ENCODE results near the gene CGB1. TPM values are rescaled to one million over a fixed set of nuclear protein-coding genes. Genes with fewer than 3 reads are reported as not detected.

CGB1 gene
- total RNA-seq, 1 experiment from 2014 or later: not detected

DNA sequence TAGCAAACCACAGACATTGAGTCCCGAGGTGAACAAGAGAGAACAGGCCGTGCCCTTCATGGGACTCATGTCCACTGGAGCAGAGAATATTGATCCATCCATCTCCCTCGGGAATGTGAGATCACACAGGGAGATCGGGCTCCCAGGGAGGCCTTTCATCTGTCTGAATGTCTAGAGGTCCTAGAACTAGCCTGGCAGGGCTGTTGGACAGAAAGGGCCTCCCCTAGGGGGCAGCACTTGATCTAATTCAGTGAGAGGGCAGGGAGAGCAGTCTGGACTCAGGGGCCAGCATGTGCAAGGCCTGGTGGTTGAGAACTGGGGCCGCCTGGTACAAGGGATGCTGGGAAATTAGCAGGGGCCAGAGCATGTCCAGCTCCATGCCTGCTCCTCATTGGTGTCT lies 38.7 kb downstream of the CGB1 start:
- H3K36me3 Mint-ChIP-seq: peaks cover 11% of the 10 kb centered on the region
- TF ChIP-seq, protein P1, sequence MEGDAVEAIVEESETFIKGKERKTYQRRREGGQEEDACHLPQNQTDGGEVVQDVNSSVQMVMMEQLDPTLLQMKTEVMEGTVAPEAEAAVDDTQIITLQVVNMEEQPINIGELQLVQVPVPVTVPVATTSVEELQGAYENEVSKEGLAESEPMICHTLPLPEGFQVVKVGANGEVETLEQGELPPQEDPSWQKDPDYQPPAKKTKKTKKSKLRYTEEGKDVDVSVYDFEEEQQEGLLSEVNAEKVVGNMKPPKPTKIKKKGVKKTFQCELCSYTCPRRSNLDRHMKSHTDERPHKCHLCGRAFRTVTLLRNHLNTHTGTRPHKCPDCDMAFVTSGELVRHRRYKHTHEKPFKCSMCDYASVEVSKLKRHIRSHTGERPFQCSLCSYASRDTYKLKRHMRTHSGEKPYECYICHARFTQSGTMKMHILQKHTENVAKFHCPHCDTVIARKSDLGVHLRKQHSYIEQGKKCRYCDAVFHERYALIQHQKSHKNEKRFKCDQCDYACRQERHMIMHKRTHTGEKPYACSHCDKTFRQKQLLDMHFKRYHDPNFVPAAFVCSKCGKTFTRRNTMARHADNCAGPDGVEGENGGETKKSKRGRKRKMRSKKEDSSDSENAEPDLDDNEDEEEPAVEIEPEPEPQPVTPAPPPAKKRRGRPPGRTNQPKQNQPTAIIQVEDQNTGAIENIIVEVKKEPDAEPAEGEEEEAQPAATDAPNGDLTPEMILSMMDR (IDR thresholded peaks at IDR 0.05): peak; percentile 74
- TF ChIP-seq MXD4 (CRISPR knock-in tag; IDR thresholded peaks at IDR 0.05; ENCODE audit: borderline replicate concordance): no peak
- TF ChIP-seq, protein P2, sequence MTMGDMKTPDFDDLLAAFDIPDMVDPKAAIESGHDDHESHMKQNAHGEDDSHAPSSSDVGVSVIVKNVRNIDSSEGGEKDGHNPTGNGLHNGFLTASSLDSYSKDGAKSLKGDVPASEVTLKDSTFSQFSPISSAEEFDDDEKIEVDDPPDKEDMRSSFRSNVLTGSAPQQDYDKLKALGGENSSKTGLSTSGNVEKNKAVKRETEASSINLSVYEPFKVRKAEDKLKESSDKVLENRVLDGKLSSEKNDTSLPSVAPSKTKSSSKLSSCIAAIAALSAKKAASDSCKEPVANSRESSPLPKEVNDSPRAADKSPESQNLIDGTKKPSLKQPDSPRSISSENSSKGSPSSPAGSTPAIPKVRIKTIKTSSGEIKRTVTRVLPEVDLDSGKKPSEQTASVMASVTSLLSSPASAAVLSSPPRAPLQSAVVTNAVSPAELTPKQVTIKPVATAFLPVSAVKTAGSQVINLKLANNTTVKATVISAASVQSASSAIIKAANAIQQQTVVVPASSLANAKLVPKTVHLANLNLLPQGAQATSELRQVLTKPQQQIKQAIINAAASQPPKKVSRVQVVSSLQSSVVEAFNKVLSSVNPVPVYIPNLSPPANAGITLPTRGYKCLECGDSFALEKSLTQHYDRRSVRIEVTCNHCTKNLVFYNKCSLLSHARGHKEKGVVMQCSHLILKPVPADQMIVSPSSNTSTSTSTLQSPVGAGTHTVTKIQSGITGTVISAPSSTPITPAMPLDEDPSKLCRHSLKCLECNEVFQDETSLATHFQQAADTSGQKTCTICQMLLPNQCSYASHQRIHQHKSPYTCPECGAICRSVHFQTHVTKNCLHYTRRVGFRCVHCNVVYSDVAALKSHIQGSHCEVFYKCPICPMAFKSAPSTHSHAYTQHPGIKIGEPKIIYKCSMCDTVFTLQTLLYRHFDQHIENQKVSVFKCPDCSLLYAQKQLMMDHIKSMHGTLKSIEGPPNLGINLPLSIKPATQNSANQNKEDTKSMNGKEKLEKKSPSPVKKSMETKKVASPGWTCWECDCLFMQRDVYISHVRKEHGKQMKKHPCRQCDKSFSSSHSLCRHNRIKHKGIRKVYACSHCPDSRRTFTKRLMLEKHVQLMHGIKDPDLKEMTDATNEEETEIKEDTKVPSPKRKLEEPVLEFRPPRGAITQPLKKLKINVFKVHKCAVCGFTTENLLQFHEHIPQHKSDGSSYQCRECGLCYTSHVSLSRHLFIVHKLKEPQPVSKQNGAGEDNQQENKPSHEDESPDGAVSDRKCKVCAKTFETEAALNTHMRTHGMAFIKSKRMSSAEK (CRISPR knock-in tag; IDR thresholded peaks at IDR 0.05; ENCODE audit: borderline replicate concordance): no peak
- POLR2A ChIA-PET: interaction anchor here (0.7 kb wide), 1 partner anchor 10 kb away, joined by 3 read pairs; no protein-coding TSS in a partner anchor
- no peaks in the 10 kb centered on the region for H3K27me3 Mint-ChIP-seq (ENCODE audit: low read depth)
- peak overlapping the region; percentile 3 for H3K27ac Mint-ChIP-seq
- CTCF ChIA-PET: interaction anchor here (0.6 to 3.0 kb wide), 30 partner anchors 9 to 769 kb away, joined by 3 to 26 read pairs (median 4); partner anchors contain the start of genes AP2A1, CGB2, HSD17B14 and LHB
- H3K4me1 Mint-ChIP-seq: peaks cover 23% of the 10 kb centered on the region
- DNase-seq (ENCODE audit: low spot score): peak; percentile 92
- H3K4me3 Mint-ChIP-seq: no peak overlapping the region
- no peaks in the 10 kb centered on the region for H3K9me3 Mint-ChIP-seq
- peak; percentile 13 for ATAC-seq

DNA sequence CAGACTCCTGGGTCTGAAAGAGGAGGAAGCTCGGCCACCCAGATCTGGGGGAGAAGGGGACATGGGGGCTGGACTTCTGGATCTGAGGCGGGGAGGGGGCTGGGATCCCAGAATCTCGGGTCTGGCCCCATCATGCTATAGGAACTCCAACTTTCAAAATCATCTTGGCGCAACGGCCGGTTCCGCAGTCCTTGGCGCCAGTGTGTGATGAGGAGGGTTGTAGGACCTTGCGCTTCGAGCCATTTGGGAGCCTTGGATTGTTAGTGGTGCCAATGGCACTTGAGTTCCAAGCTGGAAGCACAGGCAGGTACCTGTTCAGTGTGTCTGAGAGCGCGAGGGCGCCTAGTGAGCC lies 42.7 kb downstream of the CGB1 start:
- POLR2A ChIA-PET: interaction anchor here (0.6 to 2.1 kb wide), 6 partner anchors 23 to 363 kb away, joined by 3 to 10 read pairs (median 4); no protein-coding TSS in a partner anchor
- CTCF ChIA-PET: interaction anchor here (0.6 to 3.4 kb wide), 58 partner anchors 10 to 819 kb away, joined by 3 to 60 read pairs (median 8); partner anchors contain the start of genes CA11, CGB2, CGB7 and DHDH
- Mint-ChIP-seq H3K9me3 (no peaks in the 10 kb centered on the region), H3K4me3 (peak overlapping the region; percentile 99), H3K36me3 (peaks cover 12% of the 10 kb centered on the region), H3K27ac (peak overlapping the region; percentile 97), H3K4me1 (peaks cover 31% of the 10 kb centered on the region), H3K27me3 (ENCODE audit: low read depth) (no peaks in the 10 kb centered on the region)
- no peak for TF ChIP-seq CREM (CRISPR knock-in tag; IDR thresholded peaks at IDR 0.05)
- TF ChIP-seq NFYB (CRISPR knock-in tag; conservative IDR thresholded peaks at IDR 0.05; ENCODE audit: low read depth): no peak
- TF ChIP-seq SP1 (CRISPR knock-in tag; conservative IDR thresholded peaks at IDR 0.05): no peak
- TF ChIP-seq ZNF416 (CRISPR knock-in tag; IDR thresholded peaks at IDR 0.05): no peak
- no peak for TF ChIP-seq NFE2L1 (CRISPR knock-in tag; IDR thresholded peaks at IDR 0.05)
- no peak for TF ChIP-seq RORB (CRISPR knock-in tag; IDR thresholded peaks at IDR 0.05)
- TF ChIP-seq, protein P3, sequence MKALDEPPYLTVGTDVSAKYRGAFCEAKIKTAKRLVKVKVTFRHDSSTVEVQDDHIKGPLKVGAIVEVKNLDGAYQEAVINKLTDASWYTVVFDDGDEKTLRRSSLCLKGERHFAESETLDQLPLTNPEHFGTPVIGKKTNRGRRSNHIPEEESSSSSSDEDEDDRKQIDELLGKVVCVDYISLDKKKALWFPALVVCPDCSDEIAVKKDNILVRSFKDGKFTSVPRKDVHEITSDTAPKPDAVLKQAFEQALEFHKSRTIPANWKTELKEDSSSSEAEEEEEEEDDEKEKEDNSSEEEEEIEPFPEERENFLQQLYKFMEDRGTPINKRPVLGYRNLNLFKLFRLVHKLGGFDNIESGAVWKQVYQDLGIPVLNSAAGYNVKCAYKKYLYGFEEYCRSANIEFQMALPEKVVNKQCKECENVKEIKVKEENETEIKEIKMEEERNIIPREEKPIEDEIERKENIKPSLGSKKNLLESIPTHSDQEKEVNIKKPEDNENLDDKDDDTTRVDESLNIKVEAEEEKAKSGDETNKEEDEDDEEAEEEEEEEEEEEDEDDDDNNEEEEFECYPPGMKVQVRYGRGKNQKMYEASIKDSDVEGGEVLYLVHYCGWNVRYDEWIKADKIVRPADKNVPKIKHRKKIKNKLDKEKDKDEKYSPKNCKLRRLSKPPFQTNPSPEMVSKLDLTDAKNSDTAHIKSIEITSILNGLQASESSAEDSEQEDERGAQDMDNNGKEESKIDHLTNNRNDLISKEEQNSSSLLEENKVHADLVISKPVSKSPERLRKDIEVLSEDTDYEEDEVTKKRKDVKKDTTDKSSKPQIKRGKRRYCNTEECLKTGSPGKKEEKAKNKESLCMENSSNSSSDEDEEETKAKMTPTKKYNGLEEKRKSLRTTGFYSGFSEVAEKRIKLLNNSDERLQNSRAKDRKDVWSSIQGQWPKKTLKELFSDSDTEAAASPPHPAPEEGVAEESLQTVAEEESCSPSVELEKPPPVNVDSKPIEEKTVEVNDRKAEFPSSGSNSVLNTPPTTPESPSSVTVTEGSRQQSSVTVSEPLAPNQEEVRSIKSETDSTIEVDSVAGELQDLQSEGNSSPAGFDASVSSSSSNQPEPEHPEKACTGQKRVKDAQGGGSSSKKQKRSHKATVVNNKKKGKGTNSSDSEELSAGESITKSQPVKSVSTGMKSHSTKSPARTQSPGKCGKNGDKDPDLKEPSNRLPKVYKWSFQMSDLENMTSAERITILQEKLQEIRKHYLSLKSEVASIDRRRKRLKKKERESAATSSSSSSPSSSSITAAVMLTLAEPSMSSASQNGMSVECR (CRISPR knock-in tag; IDR thresholded peaks at IDR 0.05; ENCODE audit: borderline replicate concordance): no peak
- no peak for TF ChIP-seq IRF2 (CRISPR knock-in tag; IDR thresholded peaks at IDR 0.05; ENCODE audit: borderline replicate concordance, low read depth)
- no peak for TF ChIP-seq NR3C1 (CRISPR knock-in tag; conservative IDR thresholded peaks at IDR 0.05; ENCODE audit: low read depth)
- TF ChIP-seq ATF1 (CRISPR knock-in tag; IDR thresholded peaks at IDR 0.05): no peak
- no peak for TF ChIP-seq JUN (CRISPR knock-in tag; IDR thresholded peaks at IDR 0.05)
- TF ChIP-seq, protein P4, sequence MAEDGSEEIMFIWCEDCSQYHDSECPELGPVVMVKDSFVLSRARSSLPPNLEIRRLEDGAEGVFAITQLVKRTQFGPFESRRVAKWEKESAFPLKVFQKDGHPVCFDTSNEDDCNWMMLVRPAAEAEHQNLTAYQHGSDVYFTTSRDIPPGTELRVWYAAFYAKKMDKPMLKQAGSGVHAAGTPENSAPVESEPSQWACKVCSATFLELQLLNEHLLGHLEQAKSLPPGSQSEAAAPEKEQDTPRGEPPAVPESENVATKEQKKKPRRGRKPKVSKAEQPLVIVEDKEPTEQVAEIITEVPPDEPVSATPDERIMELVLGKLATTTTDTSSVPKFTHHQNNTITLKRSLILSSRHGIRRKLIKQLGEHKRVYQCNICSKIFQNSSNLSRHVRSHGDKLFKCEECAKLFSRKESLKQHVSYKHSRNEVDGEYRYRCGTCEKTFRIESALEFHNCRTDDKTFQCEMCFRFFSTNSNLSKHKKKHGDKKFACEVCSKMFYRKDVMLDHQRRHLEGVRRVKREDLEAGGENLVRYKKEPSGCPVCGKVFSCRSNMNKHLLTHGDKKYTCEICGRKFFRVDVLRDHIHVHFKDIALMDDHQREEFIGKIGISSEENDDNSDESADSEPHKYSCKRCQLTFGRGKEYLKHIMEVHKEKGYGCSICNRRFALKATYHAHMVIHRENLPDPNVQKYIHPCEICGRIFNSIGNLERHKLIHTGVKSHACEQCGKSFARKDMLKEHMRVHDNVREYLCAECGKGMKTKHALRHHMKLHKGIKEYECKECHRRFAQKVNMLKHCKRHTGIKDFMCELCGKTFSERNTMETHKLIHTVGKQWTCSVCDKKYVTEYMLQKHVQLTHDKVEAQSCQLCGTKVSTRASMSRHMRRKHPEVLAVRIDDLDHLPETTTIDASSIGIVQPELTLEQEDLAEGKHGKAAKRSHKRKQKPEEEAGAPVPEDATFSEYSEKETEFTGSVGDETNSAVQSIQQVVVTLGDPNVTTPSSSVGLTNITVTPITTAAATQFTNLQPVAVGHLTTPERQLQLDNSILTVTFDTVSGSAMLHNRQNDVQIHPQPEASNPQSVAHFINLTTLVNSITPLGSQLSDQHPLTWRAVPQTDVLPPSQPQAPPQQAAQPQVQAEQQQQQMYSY (CRISPR knock-in tag; IDR thresholded peaks at IDR 0.05): no peak
- TF ChIP-seq, protein P5, sequence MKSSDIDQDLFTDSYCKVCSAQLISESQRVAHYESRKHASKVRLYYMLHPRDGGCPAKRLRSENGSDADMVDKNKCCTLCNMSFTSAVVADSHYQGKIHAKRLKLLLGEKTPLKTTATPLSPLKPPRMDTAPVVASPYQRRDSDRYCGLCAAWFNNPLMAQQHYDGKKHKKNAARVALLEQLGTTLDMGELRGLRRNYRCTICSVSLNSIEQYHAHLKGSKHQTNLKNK (CRISPR knock-in tag; IDR thresholded peaks at IDR 0.05): no peak
- TF ChIP-seq NFATC4 (CRISPR knock-in tag; IDR thresholded peaks at IDR 0.05): no peak
- no peak for TF ChIP-seq ELF4 (CRISPR knock-in tag; IDR thresholded peaks at IDR 0.05; ENCODE audit: low read depth)
- ATAC-seq (no peak), DNase-seq (ENCODE audit: low spot score) (no peak)

Data from WTC11 (cell line).